Left hindlimb (tissue), 1 donor: ENCODE measurements around the gene ZNF532.

Experiments
- DNase-seq: peaks from one replicate; pipeline ENCODE4 v3.0.0-alpha.2; 2018

ZNF532 gene

GRCh38 chr18:58951986-58952702 lies 87.5 kb downstream of the ZNF532 start:
- DNase-seq, result no peak

DNA sequence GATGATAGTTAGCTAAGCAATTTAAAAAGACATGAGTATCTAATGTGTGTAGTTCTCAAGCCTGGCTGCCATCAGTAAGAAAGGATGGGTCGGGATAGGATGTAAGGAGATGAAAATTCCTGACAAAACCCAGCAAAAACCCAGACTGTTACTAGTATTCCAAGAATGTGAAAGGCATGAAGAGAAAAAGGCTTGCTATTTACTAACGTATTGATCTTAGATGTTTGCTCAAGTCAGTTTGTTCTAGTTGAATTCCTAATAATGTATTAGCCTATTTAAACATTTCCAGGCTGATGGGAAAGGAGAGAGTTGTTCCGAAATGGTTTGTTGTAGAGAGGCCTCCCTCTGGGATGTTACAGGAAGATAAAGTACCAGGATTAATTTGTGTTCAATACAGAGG lies 88.2 kb downstream of the ZNF532 start:
- DNase-seq, result no peak

GRCh38 chr18:58953627-58954026 lies 89.0 kb downstream of the ZNF532 start:
- no peak for DNase-seq

- DNase-seq, result no peak
Observed at GRCh38 chr18:58955001-58955400, 90.3 kb downstream of the ZNF532 start.

DNA sequence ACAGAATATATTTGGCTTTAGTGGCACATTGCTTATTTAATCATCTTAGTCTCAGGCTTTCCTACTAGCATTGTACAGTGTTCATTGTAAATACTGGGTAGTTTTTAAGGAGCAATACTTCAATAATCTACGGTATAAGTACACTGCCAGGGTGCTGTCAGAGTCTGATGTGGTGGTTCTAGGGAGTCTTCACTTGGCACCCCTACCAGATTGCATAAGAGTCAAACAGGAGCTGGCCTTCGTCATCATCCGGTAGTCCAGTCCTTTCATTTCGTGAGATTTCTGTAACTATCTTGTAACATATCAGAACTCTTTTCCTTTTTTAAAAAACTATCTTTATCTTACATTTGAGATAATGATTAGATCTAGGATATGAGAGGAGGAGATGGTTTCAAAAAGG lies 91.1 kb downstream of the ZNF532 start:
- no peak for DNase-seq

GRCh38 chr18:58958628-58959027 lies 94.0 kb downstream of the ZNF532 start:
- no peak for DNase-seq

GRCh38 chr18:58960508-58960907 lies 95.8 kb downstream of the ZNF532 start:
- no peak for DNase-seq

- no peak for DNase-seq
Observed at GRCh38 chr18:58960946-58961722, 96.5 kb downstream of the ZNF532 start.

- DNase-seq, result no peak
Observed at GRCh38 chr18:58962336-58962735, 97.7 kb downstream of the ZNF532 start.

DNA sequence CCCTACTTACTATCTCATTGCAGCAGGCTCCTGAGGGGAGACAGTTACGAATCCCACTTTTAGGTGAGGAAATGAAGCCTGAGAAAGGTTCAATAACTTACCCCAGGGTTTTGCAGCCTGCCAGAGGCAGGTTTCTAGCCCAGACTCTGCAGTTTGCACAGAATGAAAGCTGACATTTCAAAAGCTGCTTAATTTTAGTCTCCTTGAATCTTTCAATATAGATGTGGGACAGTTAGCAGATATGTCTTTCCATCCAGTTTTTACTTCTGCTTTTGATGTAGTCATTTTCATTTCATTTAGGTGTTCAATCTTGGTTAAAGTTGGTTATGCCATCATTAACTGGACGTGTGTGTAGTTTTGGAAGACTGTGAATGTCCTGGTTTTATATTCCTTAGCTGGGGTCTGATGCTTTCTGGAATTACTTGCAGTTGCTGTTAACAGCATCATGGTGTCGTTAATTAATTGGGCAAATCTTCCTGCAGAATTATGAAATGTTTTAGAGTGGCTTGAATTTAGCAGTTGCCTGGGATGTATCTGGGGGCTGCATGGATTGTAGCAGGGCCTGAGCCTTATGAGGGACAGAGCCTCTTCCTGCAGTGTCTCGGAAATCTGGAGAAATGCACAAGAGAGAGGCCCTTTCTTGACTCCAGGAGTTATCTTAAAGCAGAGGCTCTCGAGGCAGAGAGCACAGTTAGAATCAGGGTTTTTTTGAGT lies 100.8 kb downstream of the ZNF532 start:
- DNase-seq, result no peak

- DNase-seq, result no peak
Observed at GRCh38 chr18:58966005-58966677, 101.5 kb downstream of the ZNF532 start.

DNA sequence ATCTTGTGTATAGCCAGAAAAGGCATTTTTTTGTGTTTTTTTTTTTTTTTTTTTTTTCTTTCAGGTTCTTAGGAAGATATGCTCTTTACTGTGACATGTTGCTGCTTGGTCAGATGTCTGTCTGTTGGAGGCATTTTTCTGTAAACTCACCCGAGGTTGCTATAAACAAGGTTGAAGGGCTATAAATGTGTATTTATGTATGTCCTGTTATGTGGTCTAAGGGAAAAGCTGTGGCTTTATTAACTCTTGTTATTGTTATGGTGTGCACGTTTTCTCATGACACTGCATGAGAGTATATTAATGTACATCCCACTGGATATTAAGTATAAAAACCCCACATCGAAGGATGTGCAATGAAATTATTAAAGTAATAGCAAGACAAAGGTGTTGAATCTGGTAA lies 102.0 kb downstream of the ZNF532 start:
- no peak for DNase-seq

- no peak for DNase-seq
Observed at GRCh38 chr18:58967751-58968254, 103.1 kb downstream of the ZNF532 start.

DNA sequence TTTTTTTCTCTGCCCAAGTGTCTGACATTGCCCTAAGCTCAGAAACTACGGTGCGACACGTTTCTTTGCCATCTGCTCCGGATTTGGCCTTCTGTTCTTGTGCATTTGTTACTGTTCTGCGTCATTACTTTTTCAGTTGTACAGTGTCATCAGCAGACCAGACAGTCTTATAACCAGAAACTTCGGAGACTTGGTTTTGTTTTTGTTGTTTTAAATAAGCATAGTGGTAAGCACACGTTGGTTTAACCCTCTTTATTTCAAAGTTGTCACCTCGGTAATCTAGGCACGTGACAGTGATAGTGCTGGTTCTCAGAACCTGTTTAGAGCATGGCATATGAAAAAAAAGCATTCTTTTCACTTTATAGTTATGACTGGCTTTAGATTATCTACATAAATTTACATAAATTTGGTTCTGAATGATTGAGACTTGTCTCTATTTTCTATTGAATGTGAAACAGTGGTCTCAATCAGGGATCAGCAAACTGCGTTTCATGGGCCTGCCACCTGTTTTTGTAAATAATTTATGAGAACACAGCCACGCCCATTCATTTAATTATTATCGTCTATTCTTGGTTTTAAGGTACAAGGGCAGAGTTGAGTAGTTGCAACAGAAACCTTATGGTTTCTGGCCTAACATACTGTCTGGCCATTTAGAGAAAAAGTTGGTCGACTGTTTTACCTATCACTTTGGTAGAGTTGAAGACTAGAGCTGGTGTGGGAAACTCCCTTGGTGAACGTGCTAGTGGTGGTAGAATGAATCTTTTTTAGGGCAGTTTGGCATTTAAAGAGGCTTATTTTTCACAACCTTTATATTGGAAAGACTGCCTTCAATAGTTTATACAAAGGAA lies 106.5 kb downstream of the ZNF532 start:
- DNase-seq, result no peak

GRCh38 chr18:58975296-58975695 lies 110.6 kb downstream of the ZNF532 start:
- DNase-seq, result no peak

- DNase-seq, result no peak
Observed at GRCh38 chr18:58975781-58976180, 111.1 kb downstream of the ZNF532 start.

GRCh38 chr18:58977223-58977622 lies 112.5 kb downstream of the ZNF532 start:
- DNase-seq, result no peak

GRCh38 chr18:58977801-58978200 lies 113.1 kb downstream of the ZNF532 start:
- DNase-seq, result no peak

- no peak for DNase-seq
Observed at GRCh38 chr18:58978916-58979315, 114.2 kb downstream of the ZNF532 start.

- DNase-seq, result no peak
Observed at GRCh38 chr18:58979615-58980014, 114.9 kb downstream of the ZNF532 start.

DNA sequence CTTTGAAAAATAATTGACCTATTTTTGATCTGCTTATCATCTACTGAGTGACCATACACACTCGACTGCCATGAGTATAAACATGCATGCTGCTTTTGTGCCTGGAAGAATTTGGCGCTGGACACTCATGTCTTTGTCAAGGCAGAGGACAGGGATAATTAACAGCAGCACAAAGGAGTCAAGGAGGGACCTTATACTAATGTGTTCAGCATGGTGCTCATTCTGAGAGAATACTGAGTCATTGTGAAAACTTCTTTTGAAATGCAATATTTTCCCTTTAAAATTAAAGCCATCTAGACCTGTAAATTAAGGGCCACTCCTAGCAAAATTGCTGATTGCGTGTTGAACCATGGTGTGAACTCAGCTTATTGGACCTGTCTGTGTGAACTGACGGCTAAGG lies 116.3 kb downstream of the ZNF532 start:
- DNase-seq, result no peak
